GM21723 (cell line): ENCODE measurements around the gene DGKB.

ENCODE experiments used
- ATAC-seq: cut with Tn5 transposase; IDR thresholded peaks from one replicate; pipeline ENCODE4 v1.9.1; 2021; ENCODE audit warnings: mild to moderate bottlenecking, moderate library complexity; ENCODE audit not compliant: unreplicated experiment

DGKB gene

DNA sequence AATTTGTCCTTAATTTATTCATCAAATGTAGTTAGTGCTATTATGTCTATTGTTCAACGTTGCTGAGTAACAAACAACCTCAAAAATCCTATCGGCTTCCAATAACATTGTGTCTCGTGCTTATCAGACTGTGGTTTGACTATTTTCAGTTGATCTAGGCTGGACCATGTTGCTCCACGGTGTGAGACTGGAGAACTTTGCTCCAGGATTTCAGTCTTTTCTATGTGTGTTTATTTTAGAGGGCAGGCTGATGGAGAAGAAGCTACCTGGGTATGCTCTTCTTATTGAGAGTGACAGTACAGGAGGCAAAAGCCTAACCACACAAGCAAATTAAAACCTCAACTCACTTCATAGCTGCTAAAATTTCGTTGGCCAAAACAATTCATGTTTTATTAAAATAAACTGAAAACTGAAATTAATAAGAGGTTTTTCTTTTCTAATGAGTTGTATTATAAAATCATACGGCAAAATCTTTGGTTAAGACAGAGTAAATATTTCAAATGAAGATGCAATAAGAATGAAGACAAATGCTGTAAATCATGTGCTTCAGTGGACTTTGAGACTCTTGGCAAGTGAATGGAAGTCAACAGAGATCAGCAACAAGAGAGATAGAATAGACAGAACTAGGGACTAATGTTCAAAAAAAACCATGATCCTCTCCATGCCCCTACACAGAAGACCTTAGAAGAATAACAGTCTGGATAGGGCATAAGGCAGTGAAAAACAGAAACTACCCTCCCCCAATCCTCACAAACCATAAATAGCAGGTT, 495.1 kb downstream of the DGKB start:
- ATAC-seq = no peak

DNA sequence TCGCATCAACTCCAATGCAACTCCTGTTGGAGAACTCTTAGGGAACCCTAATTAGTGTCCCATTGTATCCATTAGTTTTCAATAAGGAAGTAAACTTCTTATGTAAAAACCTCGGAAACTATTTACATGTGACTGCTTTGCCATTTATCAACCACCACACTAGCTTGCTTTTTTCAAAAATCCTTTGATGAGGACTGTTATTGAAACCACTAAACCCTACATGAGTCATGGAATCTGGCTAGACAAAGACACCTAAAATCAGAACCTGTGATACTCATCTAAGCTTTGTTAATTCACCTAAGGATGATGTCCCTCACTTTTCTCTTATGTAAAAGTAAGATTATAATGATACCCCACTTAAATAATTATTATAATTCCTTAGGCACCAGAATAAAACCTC, 499.0 kb downstream of the DGKB start:
- ATAC-seq = no peak

DNA sequence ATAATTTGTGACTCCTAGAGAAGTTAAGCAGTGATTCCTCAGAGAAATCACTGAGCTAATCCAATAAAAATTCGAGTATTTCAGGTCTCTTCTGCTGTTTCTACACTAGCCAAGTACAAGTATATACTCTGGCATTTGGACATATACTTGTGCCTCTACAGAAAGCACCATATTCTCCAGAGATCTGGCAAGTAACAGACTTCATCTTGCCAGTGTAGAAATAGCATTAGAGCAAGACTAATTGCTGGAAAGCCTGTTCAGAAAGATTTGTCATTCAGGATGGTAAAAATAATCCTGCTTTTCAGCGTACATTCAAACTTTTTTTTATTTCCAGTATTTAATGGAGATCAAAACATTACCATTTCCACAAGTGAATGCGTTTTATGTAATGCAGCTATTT, 502.3 kb downstream of the DGKB start:
- ATAC-seq = no peak

DNA sequence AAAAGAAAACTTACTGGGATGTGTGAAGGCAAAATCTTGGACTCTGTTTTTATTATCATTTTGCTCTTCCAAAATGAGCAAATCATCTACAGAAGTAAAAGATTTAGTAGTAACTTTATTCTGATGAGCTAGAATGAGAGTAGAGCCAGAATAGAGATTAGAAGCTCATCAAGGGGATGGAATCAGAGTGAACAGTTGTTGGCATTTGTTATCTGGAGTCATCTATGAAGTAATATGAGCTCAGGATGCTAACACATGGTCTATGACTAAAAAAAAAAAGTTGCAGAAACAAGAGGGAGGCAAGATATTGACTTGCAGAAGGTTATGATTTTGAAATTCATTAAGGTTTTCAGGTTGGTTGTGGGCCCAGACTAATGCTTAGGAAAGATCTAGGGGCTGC, 504.0 kb downstream of the DGKB start:
- ATAC-seq = no peak

DNA sequence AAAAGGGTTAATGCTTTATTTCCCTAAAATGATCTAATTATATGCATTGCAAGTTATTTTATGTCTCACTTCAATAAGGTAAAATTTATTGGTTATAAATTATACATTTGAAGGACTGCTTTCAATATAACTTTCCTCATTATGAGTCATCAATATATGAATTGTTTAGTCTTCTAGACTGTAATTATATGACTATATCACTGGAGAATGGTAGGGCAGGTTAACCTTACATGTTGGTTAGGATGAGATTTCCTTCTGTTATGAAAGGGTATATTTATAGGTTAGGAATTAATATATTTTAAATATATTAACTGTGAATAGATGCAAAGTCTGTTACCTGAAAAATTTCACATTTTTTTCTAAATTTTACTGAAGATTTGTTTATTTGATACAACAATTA, 506.7 kb downstream of the DGKB start:
- no peak for ATAC-seq

DNA sequence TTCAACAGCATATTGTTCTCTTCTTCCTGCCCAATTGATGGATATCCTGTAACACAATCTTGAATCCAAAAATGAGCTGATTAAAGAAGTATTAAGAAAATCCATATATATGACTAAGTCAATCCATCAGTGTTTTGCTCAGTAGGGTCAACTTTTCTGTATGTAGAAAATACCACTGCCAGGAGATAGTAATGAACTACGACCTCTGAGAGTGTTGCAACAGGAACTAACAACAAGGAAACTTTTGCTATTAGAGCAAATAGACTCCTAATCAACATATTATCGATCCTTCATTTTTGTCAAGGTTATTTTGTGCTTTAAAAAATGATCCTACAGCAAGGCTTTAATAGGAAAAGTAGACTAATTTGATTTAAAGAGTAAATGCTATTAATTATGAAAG, 507.8 kb downstream of the DGKB start:
- no peak for ATAC-seq

DNA sequence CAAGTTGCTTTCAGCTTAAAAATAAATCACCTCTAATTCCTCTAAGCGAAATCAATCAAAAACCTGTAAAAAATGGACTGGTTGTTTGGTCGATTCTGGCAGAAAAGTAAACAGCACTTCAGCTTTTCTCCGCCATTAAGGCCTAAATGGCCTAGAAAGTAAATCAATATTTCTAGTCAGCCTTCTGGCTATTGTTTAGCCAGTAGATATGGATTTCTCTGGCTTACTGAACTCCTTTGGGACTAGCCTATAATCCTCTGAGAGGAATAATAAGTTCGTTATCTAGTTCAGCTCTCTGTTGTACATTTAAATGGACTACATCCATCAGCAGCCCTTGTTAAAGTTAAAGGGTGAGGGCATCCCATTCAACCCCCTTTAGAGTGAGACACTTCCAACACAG, 513.0 kb downstream of the DGKB start:
- no peak for ATAC-seq

DNA sequence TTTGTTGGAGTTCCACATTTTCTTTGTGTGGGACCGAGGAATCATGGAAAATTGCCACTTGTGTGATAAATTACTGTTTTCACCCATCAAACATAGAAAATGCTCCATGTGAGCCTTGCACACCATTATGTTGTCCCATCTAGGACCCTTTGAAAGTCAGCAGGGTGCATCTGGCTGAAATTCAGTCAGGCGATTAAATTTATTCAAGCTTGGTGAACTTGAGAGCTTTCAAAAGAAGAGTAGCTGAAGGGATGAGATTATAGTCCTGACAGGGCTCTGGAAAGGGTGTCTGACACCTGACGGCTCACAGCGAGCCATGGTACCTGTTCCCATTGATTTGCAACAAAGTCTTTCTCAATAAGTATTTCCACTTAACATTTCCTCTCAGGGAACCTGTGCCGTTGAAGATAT, 513.4 kb downstream of the DGKB start:
- no peak for ATAC-seq

DNA sequence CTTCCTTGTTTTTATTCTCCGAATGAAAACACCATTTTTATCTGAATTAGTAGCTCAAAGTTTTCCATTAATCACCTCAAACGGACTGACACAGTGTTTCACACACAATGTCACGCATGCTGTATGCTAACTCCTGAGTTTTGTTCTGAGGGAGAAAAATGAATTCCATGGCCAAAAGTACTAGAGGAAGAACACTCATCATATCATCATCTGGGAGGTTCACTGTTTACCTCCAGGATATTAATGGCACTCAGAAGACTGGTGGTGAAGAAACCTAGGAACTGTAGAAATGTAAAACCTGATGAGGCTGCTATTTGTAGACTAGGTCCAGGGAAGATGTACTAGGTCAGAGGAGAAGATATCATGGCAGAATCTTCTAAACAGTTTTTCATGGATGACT, 517.5 kb downstream of the DGKB start:
- no peak for ATAC-seq

DNA sequence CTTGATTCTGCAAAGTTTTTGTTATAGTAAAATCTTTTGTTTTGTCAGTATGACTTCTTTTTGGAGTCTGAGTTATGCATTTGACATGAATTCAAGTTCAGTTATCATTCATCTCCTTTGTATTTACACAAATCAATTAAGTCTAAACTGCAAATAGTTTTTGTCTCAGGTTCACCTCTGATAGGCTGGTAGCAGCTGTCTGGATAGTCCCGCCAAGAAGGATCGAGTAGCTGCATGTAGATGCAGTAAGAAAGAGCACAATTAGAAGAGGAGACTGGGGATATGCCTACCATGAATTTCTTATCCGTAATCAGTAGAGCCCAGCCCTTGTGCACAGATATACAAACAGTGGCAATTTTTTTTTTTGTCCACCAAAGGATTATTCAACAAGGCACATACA, 520.6 kb downstream of the DGKB start:
- ATAC-seq = no peak

DNA sequence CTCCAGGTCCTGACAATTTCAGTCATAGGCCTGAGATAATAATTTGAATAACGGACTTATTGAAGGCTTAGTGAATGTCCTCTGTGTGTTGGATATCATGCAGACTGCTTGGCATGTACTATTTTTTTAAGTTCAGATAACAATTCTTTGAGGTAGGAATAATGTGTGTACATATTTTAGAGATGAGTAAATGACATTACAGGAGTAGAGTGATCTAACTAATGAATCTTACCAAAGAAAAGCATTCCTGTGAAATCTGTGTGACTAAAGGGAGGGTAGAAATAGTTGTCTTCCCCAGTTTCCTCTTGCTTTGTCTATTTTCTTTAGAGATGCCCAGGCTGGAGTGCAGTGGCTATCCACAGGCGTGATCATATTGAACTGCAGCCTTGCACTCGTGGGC, 521.2 kb downstream of the DGKB start:
- no peak for ATAC-seq

DNA sequence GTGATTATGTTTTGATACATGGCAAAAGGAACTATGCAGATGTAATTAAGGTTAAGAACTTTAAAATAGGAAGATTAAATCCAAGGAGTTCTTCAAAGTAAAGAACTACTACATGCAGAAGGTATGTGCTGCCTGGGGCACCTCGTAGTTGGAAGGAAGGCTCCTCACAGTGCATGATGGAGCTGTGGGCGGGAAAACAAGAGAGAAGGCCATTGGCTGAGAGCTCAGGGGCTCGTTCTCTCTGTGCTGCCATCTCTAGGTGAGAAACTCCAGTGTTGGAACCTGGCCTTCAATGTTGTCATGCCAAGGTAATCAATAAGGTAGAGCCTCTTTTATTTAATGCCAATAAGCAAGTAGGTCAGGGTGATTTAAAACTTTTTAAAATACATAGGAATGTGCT, 521.7 kb downstream of the DGKB start:
- ATAC-seq = no peak

DNA sequence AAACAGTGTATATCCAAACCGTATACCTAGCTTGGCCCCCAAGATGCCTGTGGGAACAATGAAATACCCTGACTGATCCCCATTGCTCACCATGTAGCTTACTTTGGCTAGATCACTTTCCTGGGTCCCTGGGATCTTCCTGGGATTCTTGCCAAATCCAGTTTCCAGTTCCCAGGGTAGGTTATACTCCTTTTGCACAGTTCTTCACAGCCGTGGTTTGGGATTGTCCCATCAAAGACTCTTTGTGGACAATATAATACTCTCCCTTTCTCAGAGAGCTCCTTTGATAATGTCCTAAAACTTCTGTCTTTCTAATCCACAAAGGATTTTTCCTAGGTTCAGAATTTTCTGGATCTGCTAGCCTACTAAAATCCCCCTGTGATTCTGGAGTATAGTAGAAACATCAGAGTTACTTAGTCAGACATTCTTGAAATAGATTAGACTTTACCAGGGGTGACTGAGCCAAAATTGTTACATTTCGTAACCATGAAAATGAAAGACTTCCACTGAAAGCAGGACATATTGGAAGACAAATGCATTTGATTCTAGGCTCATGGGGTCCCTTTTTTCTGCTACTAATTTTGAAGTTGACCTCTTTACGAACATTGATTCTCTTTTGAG, 524.8 kb downstream of the DGKB start:
- no peak for ATAC-seq

DNA sequence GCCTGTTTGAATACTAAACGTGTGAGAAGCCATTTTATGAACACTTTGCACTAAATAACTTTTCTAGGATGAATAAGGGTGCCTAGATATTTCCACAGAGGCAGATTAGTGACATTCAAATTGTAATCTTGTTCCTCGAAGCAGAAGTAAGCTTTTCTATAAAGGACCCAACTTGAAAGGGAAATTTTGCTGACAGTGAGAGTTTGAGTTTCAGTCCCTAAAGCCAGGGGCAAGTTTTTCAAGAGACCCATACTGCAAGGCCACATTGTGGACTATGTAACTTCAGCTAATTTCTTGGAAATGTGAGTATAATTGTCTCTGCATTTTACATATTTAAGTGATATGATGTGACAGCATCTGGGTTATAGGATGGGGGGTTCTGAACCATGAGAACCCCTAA, 525.8 kb downstream of the DGKB start:
- no peak for ATAC-seq

DNA sequence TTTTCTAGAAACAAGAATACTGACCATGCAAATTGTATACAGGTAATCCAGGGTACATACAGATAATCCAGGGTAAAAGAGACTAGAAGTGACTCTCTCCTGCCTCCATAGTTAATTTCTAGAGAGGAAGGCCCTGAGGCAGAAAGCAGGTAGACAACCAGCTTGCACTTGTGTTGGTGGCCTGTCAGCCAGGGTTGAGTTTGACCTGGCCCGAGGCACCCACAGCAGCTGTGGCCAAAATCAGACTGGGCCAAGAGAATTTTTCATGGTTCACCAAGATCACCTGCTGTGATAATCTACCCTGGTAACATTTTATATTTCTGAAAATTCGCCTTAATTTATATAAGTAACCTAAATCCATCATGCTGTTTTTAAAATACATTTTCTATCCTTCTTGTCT, 526.6 kb downstream of the DGKB start:
- no peak for ATAC-seq

DNA sequence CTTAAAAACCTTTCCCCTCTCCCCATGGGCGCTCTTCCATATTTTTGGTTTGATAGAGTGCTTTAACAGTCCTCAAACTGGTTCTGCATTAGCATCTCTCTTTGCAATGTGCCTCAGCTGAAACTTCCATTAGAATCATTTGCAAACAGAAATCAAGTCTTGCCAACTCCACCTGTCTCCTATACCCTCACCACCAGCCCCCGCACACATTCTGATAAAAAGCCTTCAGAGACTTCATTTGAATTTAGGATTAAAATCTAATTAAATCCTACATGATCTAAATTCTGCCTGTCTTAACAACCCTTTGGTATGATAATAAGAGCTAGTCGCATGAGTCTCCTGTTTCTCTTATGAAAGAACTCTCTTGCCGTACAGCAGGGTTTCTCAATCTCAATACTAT, 528.2 kb downstream of the DGKB start:
- no peak for ATAC-seq

DNA sequence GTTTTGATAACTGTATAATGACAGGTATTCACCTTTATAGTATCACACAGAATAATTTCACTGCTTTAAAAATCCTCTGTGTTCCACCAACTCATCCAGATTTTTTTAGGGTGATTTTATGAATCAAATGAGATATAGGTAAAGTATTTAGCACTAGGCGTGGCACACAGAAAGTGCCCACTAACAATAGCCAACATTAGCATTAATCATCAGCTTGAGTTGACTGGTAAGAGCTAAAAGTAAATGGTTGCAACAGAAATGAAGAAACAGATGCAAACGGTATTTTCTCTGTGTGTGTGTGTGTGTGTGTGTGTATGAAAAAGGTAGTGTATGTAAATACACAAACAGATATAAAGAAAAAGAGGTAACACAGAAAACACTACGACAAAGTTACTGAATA, 534.3 kb downstream of the DGKB start:
- ATAC-seq = no peak

DNA sequence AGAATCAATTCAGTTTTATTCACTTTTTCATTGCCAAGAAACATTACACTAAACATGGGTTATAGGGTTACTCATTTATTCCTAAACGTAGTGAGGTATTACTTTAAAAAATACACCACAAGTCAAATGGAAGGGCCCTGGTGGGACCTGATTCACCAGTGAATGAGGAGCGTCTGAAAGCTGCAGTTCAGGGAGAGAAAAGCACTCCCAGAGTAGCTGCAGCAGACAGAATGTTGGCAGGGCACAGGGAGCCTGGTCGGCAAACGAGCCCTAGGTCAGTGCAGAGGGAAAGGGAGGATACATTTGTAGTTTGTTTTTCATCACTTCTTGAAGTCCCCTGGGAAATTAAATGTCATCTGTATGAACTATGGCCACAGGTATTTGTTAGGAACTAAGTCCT, 551.4 kb downstream of the DGKB start:
- no peak for ATAC-seq

DNA sequence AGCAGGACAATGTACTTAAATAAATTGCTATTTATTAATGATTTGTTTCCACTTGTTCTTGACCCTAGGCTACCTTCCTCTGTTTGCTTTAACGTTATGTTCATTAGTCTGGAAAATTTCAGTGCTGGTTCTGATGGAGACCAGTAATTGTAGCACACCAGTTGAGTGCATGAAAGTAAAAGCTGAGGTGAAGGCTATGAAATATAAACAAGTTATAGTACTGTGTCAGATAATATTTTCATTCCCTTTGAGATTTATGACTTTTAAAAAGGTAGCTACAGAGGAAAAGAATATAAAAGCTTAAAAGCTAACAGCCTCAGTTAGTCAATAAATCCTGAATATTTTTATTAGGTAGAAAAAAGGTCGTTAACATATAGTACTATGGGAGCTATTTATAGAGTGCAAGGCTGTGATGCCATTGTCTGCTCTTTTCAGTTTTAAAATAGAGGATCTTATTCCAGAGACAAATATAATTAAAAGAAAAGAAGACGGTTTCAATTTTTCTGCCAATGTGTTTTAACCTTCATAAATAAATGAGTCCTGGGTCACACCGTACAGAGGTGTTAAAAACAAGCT, 561.3 kb downstream of the DGKB start:
- no peak for ATAC-seq

DNA sequence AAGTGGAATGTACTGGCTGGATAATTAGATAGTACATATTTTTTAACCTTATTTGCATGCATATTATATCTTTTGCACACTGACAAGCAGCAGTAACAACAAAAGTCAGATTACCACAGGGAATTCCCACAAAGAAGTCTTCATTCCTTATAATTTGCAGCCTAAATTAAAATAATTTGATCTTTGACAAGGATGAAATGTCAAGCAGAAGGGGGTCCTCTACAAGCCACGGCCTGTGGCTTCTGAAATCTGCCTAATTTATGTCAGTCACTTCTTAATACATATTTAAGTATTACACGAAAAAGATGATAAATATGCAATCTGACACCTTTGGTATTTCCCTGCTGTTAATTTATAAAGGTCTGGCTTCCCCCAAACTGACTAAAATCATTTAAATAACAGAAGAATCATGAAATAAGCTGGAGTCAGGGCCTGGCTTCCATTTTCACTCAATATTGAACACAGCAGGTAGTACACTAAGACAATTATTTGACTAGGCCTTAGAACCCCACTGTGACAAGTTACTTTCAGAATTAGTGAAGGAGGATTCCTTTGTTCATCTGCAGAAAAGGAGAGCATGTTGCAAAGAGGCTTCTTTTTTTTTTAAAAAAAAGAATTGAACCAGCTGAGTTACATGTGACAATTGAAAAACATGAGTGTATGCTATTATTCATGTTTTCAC, 562.0 kb downstream of the DGKB start:
- ATAC-seq = no peak

DNA sequence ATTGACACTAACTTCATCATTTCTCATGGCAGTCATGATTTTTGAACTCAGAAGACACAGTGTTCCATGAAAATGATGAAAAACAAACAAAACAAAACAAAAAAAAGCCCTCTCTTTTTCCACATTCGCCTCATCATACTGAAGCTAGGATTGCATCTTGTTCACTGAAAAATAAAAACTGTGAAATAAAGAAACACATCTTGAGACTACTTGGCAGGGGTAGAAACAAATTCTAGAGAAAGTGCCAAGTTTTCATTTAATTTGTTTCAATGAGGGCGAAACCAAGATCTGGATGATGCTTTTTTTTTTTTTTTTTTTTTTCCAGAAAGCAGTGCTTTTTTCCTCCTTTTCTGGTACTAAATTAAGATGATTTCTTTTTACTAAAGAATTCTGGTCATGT, 562.7 kb downstream of the DGKB start:
- no peak for ATAC-seq

DNA sequence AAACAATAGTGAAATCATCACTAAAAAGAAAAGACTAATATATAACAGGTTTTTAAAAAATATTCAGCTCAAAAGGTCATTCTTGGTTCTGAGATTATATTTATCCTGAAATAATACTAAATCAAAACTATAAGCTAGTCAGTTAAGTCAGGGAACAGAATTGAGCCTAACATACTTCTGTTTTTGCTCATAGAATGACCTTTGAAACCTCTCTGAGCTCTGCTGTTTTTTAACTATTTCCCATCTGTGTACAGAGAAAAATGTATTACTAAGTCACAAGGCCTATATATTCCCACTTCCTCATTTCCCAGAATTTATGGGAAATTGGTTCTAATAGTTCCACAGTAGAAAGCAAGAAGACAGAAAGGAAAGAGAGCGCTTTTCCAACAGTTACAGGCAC, 566.3 kb downstream of the DGKB start:
- ATAC-seq = no peak
